ENCODE results near the gene ABCC8.

ABCC8 gene

DNA sequence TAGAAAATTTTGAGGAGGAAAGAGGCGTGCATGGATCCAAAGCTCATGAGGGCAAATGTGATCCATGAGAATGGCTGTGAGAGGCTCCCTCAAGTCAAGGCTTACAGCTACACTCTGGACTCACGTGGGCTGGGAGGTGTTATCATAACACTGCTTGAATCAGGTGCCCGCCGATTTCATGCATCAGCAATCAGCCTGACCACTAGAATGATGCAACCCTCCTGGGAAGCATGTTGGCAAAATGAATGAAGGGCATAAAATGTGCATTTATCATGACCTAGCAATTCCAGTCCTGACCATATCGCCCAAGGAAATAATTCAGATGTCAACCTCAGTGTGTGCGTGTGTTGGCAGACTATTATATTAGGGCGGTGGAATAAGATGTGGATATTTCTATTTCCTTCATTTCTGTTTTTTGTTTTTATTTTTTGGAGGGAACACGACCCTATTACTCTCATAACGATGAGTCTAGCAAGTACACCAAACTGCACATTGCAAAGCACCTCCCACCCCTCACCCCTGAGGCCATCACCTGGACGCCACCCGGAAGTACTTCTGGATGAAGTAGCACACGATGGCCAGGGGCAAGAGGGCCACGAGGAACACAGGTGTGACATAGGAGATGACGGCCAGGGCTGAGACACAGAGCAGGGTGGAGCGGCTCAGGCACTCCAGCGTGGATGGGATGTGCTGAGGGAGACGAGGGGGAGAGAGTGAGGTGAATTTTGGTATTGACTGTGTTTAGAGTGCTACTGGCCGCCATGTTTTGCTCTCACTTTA, 72.5 kb downstream of the ABCC8 start:
- Histone ChIP-seq H3K4me3 (no peak overlapping the region), H3K27ac (no peak overlapping the region)
- TF ChIP-seq CTCF (IDR thresholded peaks at IDR 0.05): no peak
- no peak for DNase-seq (ENCODE audit: low spot score)

DNA sequence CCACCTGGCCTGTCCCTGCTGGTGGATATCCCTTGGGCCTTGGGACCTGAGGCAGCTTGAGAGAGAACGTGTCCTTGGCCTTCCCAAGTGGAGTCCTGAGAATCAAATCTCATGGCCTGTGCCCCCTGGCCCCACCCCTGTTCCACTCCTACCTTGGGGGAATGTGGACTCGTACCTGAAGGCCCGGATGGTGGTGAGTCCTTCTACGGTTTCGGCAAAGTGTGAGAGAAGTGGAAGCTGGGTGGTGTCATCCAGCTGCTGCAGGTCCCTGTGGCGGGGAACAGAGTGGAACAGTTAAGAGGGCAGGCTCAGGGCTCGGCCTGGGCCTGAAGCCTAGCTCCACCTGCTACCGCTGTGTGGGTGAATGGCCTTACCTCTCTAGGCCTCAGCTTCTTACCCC, 74.2 kb downstream of the ABCC8 start:
- no peak overlapping the region for H3K27ac ChIP-seq
- H3K4me3 ChIP-seq: no peak overlapping the region
- no peak for DNase-seq (ENCODE audit: low spot score)
- no peak for TF ChIP-seq CTCF (IDR thresholded peaks at IDR 0.05)

DNA sequence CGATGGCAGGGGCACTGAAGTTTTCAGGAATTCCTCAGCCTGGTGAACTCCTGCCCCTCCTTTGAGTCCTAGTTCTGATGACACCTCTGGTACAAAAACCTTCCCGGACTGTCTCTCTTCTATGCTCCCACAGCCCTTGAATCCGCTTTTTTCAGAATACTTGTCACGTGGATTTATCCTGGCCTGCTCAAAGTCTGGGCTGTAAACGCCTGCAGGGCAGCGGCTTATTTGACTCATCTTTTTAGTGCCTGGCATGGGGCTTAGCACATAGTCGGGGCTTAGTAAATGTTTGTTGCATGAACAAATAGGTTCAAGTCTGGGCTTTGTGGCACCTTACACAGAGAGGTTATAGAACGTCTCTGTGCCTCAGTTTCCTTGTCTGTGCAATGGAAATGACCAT, 74.8 kb downstream of the ABCC8 start:
- Histone ChIP-seq H3K27ac (no peak overlapping the region), H3K4me3 (no peak overlapping the region)
- TF ChIP-seq CTCF (IDR thresholded peaks at IDR 0.05): no peak
- no peak for DNase-seq (ENCODE audit: low spot score)

- Histone ChIP-seq H3K27ac (no peak overlapping the region), H3K4me3 (no peak overlapping the region)
- no peak for DNase-seq (ENCODE audit: low spot score)
- no peak for TF ChIP-seq CTCF (IDR thresholded peaks at IDR 0.05)
These were observed 75.3 kb downstream of the ABCC8 start for GRCh38 chr11:17401316-17401715.

GRCh38 chr11:17400048-17400775, 76.4 kb downstream of the ABCC8 start:
- Histone ChIP-seq H3K4me3 (no peak overlapping the region), H3K27ac (no peak overlapping the region)
- no peak for TF ChIP-seq CTCF (IDR thresholded peaks at IDR 0.05)
- no peak for DNase-seq (ENCODE audit: low spot score)

DNA sequence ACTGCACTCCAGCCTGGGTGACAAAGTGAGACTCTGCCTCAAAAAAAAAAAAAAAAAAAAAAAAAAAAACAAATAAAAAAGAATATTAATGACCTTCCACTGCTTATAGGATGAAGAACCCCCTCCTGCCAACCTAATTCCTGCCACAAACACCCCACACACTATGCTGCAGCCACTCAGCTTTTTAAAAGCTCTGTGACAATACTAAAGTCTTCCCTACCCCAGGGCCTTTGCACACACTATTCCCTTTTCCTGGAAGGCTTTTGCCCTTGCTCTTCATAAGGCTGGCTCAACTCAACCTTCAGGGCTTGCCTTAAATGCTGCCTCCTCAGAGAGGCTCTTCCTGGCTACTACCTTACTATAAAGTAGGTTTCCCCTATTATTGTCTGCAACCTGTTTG, 77.4 kb downstream of the ABCC8 start:
- H3K27ac ChIP-seq: no peak overlapping the region
- no peak for DNase-seq (ENCODE audit: low spot score)
- H3K4me3 ChIP-seq: no peak overlapping the region
- no peak for TF ChIP-seq CTCF (IDR thresholded peaks at IDR 0.05)
